C1 segment of cervical spinal cord (tissue), 14 donors: ENCODE results near the gene RNF213.
"Not testable (repeated sequence)": the region's sequence is repeated elsewhere in the genome, so short reads cannot be mapped to it uniquely, and the experiment has no call there.

Source experiments
- DNase-seq, 14 donors: peaks; one replicate each; lab custom pipeline; 2025; lab: John Stamatoyannopoulos, UW

RNF213 gene

DNA sequence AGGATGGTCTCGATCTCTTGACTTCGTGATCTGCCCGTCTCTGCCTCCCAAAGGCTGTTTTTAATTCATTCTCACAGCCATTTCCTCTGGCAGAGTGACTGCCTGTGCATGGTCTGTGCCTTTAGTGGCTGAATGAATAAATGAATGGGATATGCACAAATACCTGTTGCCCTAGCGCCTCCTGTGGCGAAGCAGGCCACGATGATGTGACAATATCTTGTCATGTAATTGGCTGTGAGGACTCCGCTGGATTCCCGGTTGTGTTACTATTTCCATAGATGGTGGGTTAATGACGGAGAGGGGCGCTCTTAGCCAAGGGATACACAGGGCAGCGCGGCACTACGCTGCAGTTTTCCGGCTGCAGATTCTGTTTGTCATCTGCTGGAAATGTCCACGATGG is 127.5 kb downstream of the RNF213 start:
- DNase-seq = no peak

GRCh38 chr17:80388601-80389000 is 127.9 kb downstream of the RNF213 start:
- no peak for DNase-seq

GRCh38 chr17:80389011-80389995 is 128.7 kb downstream of the RNF213 start:
- DNase-seq = no peak

- DNase-seq = no peak
Observed at GRCh38 chr17:80393241-80393890, 132.7 kb downstream of the RNF213 start.

GRCh38 chr17:80393961-80394360 is 133.3 kb downstream of the RNF213 start:
- no peak for DNase-seq

DNA sequence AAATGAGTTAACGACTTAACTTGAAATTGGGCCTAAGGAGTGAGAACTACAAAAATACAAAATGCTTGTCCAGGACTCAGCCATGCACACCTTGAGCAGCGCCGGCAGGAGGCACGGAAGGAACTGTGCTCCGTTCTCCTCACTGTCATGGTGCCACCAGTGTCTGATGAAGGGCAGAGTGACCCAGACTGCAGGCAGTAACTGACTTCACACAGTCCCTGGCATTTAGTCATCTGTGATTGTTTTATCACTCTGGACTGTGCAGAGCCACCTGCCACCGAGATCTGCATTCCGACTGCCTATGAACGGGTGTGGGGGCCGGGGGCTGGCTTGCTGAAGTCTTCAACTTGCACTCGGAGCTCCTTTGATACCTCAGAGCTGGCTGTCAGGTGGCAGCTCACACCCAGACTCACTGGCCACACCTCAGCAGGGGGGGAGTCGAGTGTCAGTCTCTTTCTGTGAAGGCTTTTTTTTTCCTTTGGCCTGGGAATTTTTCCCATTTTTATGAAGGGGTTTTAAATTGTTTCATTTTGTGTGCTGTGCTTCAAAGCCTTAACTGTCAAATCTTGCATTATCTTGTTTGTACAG is 134.1 kb downstream of the RNF213 start:
- no peak for DNase-seq

DNA sequence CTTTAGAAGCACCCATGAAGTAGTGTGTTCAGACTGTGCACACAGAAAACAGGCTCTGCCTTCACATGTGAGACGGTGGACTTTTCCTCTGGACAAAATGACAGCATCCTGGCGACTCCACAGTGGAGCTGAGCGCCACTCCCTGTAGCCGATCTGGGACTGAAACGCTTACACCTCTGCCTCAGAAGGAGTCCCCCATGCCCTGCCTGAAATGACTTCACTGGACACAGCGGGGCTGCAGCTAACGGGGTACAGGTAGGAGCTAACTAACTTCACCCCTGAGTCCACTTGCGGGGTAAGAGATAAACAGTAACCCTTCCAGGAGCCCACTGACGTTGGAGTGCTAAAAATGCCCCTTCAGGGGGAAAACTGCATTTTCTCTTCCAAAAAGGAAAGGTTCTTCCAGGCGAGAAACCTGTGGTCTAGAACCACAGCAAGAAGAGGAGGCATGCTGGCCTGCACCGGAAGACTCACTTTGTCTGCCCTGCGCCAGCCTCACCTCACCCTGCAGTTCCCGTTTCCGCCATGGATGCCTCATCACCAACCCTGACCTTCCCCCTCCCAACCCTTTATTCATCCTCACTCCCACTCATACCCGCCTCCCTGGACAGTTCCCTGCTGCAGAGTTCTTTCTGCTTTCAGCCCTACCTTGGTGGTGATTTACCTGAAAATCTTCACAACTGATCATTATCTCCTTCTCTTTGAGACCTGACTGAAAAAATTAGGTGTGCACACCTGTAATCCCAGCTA is 134.9 kb downstream of the RNF213 start:
- no peak for DNase-seq

GRCh38 chr17:80396157-80397033 is 135.7 kb downstream of the RNF213 start:
- no peak for DNase-seq

- DNase-seq = no peak
Observed at GRCh38 chr17:80397034-80397387, 136.4 kb downstream of the RNF213 start.

DNA sequence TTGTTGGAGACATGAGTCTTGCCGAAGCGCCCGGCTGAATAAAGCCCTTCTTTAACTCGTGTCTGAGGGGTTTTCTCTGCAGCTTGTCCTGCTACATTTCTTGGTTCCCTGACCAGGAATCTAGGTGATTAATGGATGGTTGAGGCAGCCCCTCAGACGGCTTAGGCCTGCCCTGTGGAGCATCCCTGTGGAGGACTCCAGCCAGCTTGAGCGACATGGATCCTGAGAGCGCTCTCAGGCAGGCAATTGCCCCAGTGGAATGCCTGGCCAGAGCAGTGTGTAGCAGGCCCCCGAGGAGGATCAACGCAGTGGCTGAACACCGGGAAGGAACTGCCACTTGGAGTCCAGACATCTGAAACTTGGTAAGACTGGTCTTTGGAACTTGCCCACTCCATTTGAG is 137.0 kb downstream of the RNF213 start:
- no peak for DNase-seq

DNA sequence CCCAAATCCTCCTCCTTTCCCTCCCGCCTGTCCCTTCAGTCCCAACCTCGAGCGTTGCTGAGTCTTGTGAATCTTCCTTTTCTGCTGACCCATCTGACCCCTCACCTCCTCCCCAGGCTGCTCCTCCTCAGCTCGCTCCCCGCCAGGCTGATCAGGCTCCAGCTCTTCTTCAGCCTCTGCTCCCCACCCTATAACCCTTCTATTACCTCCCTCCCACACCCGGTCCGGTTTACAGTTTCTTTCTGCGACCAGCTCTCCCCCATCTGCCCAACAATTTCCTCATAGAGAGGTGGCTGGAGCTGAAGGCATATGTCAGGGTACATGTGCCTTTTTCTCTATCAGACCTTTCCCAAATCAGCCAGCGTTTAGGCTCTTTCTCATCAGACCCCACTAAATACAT is 140.4 kb downstream of the RNF213 start:
- DNase-seq = not testable (repeated sequence)

DNA sequence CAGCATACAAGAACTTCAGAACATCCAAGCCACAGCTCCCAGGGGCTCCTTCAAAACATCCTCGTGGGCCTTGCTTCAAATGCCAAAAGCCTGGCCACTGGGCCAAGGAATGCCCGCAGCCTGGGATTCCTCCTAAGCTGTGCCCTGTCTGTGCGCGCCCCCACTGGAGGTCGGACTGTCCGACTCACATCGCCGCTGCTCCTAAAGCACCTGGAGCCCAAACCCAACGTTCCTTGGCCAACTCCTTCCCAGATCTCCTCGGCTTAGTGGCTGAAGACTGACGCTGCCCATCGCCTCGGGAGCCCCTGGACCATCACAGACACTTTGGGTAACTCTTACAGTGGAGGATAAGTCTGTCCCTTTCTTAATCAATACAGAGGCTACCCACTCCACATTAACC is 141.4 kb downstream of the RNF213 start:
- DNase-seq = not testable (repeated sequence)

DNA sequence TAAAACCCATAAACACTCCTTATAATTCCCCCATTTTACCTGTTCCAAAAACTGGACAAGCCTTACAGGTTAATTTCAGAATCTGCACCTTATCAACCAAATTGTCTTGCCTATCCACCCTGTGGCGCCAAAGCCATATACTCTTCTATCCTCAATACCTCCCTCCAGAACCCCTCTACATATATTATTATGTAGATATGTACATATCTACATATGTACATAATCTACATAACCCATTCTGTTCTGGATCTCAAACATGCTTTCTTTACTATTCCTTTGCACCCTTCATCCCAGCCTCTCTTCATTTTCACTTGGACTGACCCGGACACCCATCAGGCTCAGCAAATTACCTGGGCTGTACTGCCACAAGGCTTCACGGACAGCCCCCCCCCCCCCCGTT is 142.3 kb downstream of the RNF213 start:
- no peak for DNase-seq

DNA sequence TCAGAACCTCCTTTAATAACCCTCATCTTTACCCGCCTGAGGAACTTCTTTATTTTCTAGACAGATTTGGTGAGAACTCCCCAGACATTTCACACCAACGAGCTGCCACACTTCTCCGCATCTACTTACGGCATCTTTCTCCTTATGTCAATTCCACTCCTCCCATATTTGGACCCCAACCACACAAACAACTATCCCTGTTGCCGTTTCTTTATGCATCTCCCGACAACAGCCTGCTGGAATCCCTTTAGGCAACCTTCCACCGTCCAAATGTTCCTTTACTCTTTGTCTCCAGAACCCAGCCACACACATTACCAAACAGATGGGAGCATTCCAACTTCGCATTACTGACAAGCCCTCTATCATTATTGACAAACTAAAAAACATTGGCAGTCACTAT is 145.5 kb downstream of the RNF213 start:
- no peak for DNase-seq

GRCh38 chr17:80407917-80408316 is 147.3 kb downstream of the RNF213 start:
- DNase-seq = not testable (repeated sequence)

DNA sequence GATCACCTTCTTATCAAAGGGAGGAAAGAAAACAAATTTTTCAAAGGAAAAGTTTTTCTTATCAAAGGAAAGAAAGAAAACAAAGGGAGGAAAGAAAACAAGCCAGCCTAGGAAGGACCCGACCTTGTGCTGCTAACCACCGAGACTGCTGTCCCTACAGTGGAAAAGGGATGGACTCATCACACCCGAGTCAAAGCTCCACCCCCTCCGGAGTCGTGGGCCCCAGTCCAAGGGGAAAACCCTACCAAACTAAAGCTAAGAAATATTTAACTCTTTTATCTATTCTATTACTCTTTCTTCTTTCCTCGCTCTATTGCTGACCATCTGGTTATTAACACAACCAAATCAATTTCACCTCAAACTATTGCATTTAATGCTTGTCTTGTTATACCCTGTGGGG is 148.2 kb downstream of the RNF213 start:
- DNase-seq = no peak

DNA sequence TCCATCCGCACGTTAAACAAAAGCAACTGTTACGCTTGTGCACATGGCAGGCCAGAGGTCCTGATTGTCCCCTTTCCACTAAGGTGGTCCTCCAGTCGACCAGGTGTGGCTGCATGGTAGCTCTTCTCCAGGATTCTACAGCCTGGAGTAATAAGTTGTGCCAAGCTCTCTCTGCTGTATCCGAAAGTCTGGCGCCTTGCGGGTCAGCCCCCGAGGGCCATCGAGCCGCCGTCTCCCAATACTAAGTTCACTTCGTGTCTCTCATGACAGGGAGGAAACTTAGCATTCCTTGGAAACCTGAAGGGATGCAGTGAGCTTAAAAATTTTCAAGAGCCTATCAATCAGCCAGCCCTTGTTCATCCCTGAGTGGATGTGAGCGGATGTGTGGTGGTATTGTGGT is 149.0 kb downstream of the RNF213 start:
- DNase-seq = no peak

DNA sequence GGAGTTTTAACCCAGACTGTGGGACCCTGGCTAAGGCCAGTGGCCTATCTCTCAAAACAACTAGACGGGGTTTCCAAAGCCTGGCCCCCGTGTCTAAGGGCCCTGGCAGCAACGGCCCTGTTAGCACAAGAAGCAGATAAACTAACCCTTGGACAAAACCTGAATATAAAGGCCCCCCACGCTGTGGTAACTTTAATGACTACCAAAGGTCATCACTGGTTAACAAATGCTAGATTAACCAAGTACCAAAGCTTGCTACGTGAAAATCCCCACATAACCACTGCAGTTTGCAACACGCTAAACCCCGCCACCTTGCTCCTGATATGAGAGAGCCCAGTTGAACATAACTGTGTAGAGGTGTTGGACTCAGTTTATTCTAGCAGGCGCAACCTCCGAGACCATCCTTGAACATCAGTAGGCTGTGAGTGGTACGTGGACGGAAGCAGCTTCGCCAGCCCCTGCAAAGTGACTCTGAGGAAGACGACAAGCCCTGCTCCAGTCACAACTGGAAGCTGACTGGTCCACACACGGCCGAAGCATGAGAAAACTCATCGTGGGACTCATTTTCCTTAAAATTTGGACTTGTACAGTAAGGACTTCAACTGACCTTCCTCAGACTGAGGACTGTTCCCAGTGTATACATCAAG is 149.9 kb downstream of the RNF213 start:
- not testable (repeated sequence) for DNase-seq

- DNase-seq = no peak
Observed at GRCh38 chr17:80413771-80414507, 153.3 kb downstream of the RNF213 start.

DNA sequence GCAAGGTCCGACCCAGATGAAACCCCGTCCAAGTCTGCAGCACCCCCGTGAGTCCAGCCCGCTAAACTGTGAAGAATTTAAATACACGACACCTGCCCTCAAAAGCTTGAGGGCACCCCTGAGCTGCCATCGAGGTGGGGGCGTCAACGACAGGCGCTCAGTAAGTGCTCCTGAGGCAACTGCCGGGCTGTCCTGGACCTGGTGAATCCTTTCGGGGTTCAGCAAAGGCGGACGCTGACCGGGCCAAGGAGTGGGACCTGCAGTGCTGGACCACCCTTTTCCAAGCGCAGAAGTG is 153.8 kb downstream of the RNF213 start:
- DNase-seq = no peak
